ENCODE results near the gene IL13RA1.

- TF ChIP-seq REST (IDR thresholded peaks at IDR 0.05) = no peak
- TF ChIP-seq, protein P1, sequence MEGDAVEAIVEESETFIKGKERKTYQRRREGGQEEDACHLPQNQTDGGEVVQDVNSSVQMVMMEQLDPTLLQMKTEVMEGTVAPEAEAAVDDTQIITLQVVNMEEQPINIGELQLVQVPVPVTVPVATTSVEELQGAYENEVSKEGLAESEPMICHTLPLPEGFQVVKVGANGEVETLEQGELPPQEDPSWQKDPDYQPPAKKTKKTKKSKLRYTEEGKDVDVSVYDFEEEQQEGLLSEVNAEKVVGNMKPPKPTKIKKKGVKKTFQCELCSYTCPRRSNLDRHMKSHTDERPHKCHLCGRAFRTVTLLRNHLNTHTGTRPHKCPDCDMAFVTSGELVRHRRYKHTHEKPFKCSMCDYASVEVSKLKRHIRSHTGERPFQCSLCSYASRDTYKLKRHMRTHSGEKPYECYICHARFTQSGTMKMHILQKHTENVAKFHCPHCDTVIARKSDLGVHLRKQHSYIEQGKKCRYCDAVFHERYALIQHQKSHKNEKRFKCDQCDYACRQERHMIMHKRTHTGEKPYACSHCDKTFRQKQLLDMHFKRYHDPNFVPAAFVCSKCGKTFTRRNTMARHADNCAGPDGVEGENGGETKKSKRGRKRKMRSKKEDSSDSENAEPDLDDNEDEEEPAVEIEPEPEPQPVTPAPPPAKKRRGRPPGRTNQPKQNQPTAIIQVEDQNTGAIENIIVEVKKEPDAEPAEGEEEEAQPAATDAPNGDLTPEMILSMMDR (IDR thresholded peaks at IDR 0.05; ENCODE audit: low read depth, low read length, missing input control) = no peak
- TF ChIP-seq ATF3 (IDR thresholded peaks at IDR 0.05) = no peak
- TF ChIP-seq EGR1 (IDR thresholded peaks at IDR 0.05; ENCODE audit: low read depth in 2 of 2) = no peak
- no peak for TF ChIP-seq YY1 (IDR thresholded peaks at IDR 0.05)
- TF ChIP-seq SP1 (IDR thresholded peaks at IDR 0.05) = no peak
- no peak for TF ChIP-seq TAF1 (conservative IDR thresholded peaks at IDR 0.05)
Measured at GRCh38 chrX:118779581-118779980, 52.2 kb downstream of the IL13RA1 start.

Measured in liver (tissue), 3 donors.